Left ventricle myocardium inferior (tissue), 1 donor: ENCODE results near the gene PRKD1. TPM values are rescaled to one million over a fixed set of nuclear protein-coding genes. Genes with fewer than 3 reads are reported as not detected.
"Not testable (repeated sequence)": the region's sequence is repeated elsewhere in the genome, so short reads cannot be mapped to it uniquely, and the experiment has no call there.

Experiments
- DNase-seq: peaks from one replicate; pipeline ENCODE4 v3.0.0-alpha.2; 2020
- H3K27ac ChIP-seq: fragments of 200-600 bp; replicated peaks from 2 replicates; pipeline ENCODE4 v1.8.0; 2021
- H3K27me3 ChIP-seq: fragments of 200-600 bp; 2 replicates; pipeline ENCODE4 v1.8.0; 2021; ENCODE audit warnings: low read depth
- H3K36me3 ChIP-seq: fragments of 200-600 bp; 2 replicates; pipeline ENCODE4 v1.8.0; 2021
- H3K4me1 ChIP-seq: fragments of 200-600 bp; 2 replicates; pipeline ENCODE4 v1.8.0; 2021
- H3K4me3 ChIP-seq: fragments of 200-600 bp; 2 replicates; pipeline ENCODE4 v1.8.0; 2021; ENCODE audit warnings: mild to moderate bottlenecking, moderate library complexity
- H3K9me3 ChIP-seq: fragments of 200-600 bp; replicated peaks from 2 replicates; pipeline ENCODE4 v1.8.0; 2021
- CTCF ChIP-seq: fragments of 200-600 bp; IDR thresholded peaks from 2 replicates; pipeline ENCODE4 v1.8.0; 2021; ENCODE audit warnings: antibody characterized with exemption, mild to moderate bottlenecking, borderline replicate concordance
- intact Hi-C: fragments of 100-400 bp; cut with micrococcal nuclease; formaldehyde crosslinking; loops from one replicate; pipeline ENCODE4 v1.11.0; 2022
- total RNA-seq: library from RNA; stranded (reverse); fragmentation: NEBNext Ultra II Directional; extraction: Animal tissue kit (Norgen Biotek cat#: 25700); gene quantifications from one replicate; pipeline ENCODE4 v1.2.1, GENCODE V29; 2021
- donor health status: DM: no; HTN: yes; CAD: no; lungs with severe emphysema.

The PRKD1 gene
- total RNA-seq, 1 donor from 2014 or later: 3.1 TPM

GRCh38 chr14:29716150-29716549, 211.5 kb downstream of the PRKD1 start:
- TF ChIP-seq CTCF: no peak
- H3K4me1 ChIP-seq: no peaks in the 10 kb centered on the region
- DNase-seq: no peak
- H3K4me3 ChIP-seq: no peak overlapping the region
- intact Hi-C loops: no loop called here
- H3K36me3 ChIP-seq: no peaks in the 10 kb centered on the region
- H3K27ac ChIP-seq: peak overlapping the region; percentile 23
- no peaks in the 10 kb centered on the region for H3K27me3 ChIP-seq
- H3K9me3 ChIP-seq: no peaks in the 10 kb centered on the region

GRCh38 chr14:29712601-29713000, 215.0 kb downstream of the PRKD1 start:
- Histone ChIP-seq H3K36me3 (no peaks in the 10 kb centered on the region), H3K27ac (no peak overlapping the region), H3K4me1 (no peaks in the 10 kb centered on the region), H3K9me3 (no peaks in the 10 kb centered on the region), H3K4me3 (no peak overlapping the region), H3K27me3 (no peaks in the 10 kb centered on the region)
- no peak for DNase-seq
- intact Hi-C loops: no loop called here
- no peak for TF ChIP-seq CTCF

GRCh38 chr14:29710015-29710414, 217.6 kb downstream of the PRKD1 start:
- H3K27ac ChIP-seq: no peak overlapping the region
- H3K27me3 ChIP-seq: no peaks in the 10 kb centered on the region
- no peaks in the 10 kb centered on the region for H3K36me3 ChIP-seq
- no peak for DNase-seq
- intact Hi-C loops: no loop called here
- no peaks in the 10 kb centered on the region for H3K4me1 ChIP-seq
- H3K9me3 ChIP-seq: peaks cover 6% of the 10 kb centered on the region
- TF ChIP-seq CTCF: peak; percentile 58
- no peak overlapping the region for H3K4me3 ChIP-seq

- intact Hi-C loops: no loop called here
- no peaks in the 10 kb centered on the region for H3K27me3 ChIP-seq
- no peaks in the 10 kb centered on the region for H3K4me1 ChIP-seq
- DNase-seq: no peak
- no peak overlapping the region for H3K4me3 ChIP-seq
- H3K9me3 ChIP-seq: peaks cover 6% of the 10 kb centered on the region
- TF ChIP-seq CTCF: no peak
- no peak overlapping the region for H3K27ac ChIP-seq
- no peaks in the 10 kb centered on the region for H3K36me3 ChIP-seq
Measured at GRCh38 chr14:29709490-29709889, 218.2 kb downstream of the PRKD1 start.

- Histone ChIP-seq H3K27me3 (no peaks in the 10 kb centered on the region), H3K27ac (no peak overlapping the region), H3K9me3 (peaks cover 6% of the 10 kb centered on the region), H3K36me3 (no peaks in the 10 kb centered on the region), H3K4me3 (no peak overlapping the region), H3K4me1 (no peaks in the 10 kb centered on the region)
- intact Hi-C loops: no loop called here
- no peak for DNase-seq
- no peak for TF ChIP-seq CTCF
Measured at GRCh38 chr14:29706700-29707099, 220.9 kb downstream of the PRKD1 start.

GRCh38 chr14:29705801-29706200, 221.8 kb downstream of the PRKD1 start:
- Histone ChIP-seq H3K9me3 (peaks cover 6% of the 10 kb centered on the region), H3K4me1 (no peaks in the 10 kb centered on the region), H3K36me3 (no peaks in the 10 kb centered on the region), H3K4me3 (no peak overlapping the region), H3K27me3 (no peaks in the 10 kb centered on the region), H3K27ac (no peak overlapping the region)
- intact Hi-C loops: no loop called here
- no peak for DNase-seq
- no peak for TF ChIP-seq CTCF

GRCh38 chr14:29689597-29689996, 238.1 kb downstream of the PRKD1 start:
- H3K36me3 ChIP-seq, intact Hi-C loops, H3K9me3 ChIP-seq, DNase-seq, H3K4me1 ChIP-seq, H3K27me3 ChIP-seq, H3K4me3 ChIP-seq, H3K27ac ChIP-seq: not testable (repeated sequence)
